KOPT-K1 (cell line): ENCODE data around the gene NOL6.
"Not testable (repeated sequence)": the region's sequence is repeated elsewhere in the genome, so short reads cannot be mapped to it uniquely, and the experiment has no call there.

Experiments
- H3K27ac ChIP-seq: fragments of 200-600 bp; sonication (generic); 2 replicates; pipeline ENCODE4 v1.5.1; 2016; ENCODE audit warnings: antibody characterized with exemption, mild to moderate bottlenecking, low read depth, low read length; ENCODE audit not compliant: poor library complexity, severe bottlenecking
- H3K36me3 ChIP-seq: fragments of 200-600 bp; sonication (generic); 2 replicates; pipeline ENCODE4 v1.5.1; 2017; ENCODE audit warnings: antibody characterized with exemption, mild to moderate bottlenecking, low read length, moderate library complexity; ENCODE audit not compliant: insufficient read depth
- H3K9me3 ChIP-seq: fragments of 200-600 bp; sonication (generic); 2 replicates; pipeline ENCODE4 v1.5.1; 2017; ENCODE audit warnings: antibody characterized with exemption, low read length, mild to moderate bottlenecking; ENCODE audit not compliant: insufficient read depth, poor library complexity, severe bottlenecking

Gene NOL6

GRCh38 chr9:33437205-33437604 lies 36.5 kb downstream of the NOL6 start:
- peaks cover 23% of the 10 kb centered on the region for H3K36me3 ChIP-seq
- no peaks in the 10 kb centered on the region for H3K9me3 ChIP-seq
- H3K27ac ChIP-seq, result no peak overlapping the region

GRCh38 chr9:33436445-33436844 lies 37.3 kb downstream of the NOL6 start:
- Histone ChIP-seq H3K27ac (no peak overlapping the region), H3K9me3 (no peaks in the 10 kb centered on the region), H3K36me3 (peaks cover 15% of the 10 kb centered on the region)

- peaks cover 11% of the 10 kb centered on the region; the same call in 1 of the 2 replicates for H3K36me3 ChIP-seq
- H3K9me3 ChIP-seq, result no peaks in the 10 kb centered on the region
- no peak overlapping the region for H3K27ac ChIP-seq
These were observed 37.9 kb downstream of the NOL6 start for GRCh38 chr9:33435821-33436277.

GRCh38 chr9:33434317-33435105 lies 39.2 kb downstream of the NOL6 start:
- H3K36me3 ChIP-seq, result no peaks in the 10 kb centered on the region
- no peaks in the 10 kb centered on the region for H3K9me3 ChIP-seq
- H3K27ac ChIP-seq, result no peak overlapping the region

- Histone ChIP-seq H3K27ac (no peak overlapping the region), H3K36me3 (no peaks in the 10 kb centered on the region), H3K9me3 (no peaks in the 10 kb centered on the region)
These were observed 39.9 kb downstream of the NOL6 start for GRCh38 chr9:33433871-33434270.

GRCh38 chr9:33431420-33431819 lies 42.3 kb downstream of the NOL6 start:
- Histone ChIP-seq H3K9me3 (no peaks in the 10 kb centered on the region), H3K36me3 (no peaks in the 10 kb centered on the region), H3K27ac (no peak overlapping the region)

GRCh38 chr9:33430942-33431341 lies 42.8 kb downstream of the NOL6 start:
- Histone ChIP-seq H3K27ac (no peak overlapping the region), H3K36me3 (no peaks in the 10 kb centered on the region), H3K9me3 (no peaks in the 10 kb centered on the region)

GRCh38 chr9:33429256-33429985 lies 44.3 kb downstream of the NOL6 start:
- H3K27ac ChIP-seq, result no peak overlapping the region
- no peaks in the 10 kb centered on the region for H3K9me3 ChIP-seq
- H3K36me3 ChIP-seq, result no peaks in the 10 kb centered on the region

GRCh38 chr9:33426843-33427293 lies 46.9 kb downstream of the NOL6 start:
- Histone ChIP-seq H3K27ac (no peak overlapping the region), H3K9me3 (no peaks in the 10 kb centered on the region), H3K36me3 (no peaks in the 10 kb centered on the region)

GRCh38 chr9:33425128-33425533 lies 48.6 kb downstream of the NOL6 start:
- no peaks in the 10 kb centered on the region for H3K9me3 ChIP-seq
- H3K36me3 ChIP-seq, result no peaks in the 10 kb centered on the region
- no peak overlapping the region for H3K27ac ChIP-seq

GRCh38 chr9:33424492-33424891 lies 49.2 kb downstream of the NOL6 start:
- not testable (repeated sequence) for H3K9me3 ChIP-seq, H3K27ac ChIP-seq, H3K36me3 ChIP-seq

GRCh38 chr9:33424043-33424442 lies 49.7 kb downstream of the NOL6 start:
- H3K9me3 ChIP-seq, H3K27ac ChIP-seq, H3K36me3 ChIP-seq: not testable (repeated sequence)

GRCh38 chr9:33419708-33420303 lies 53.9 kb downstream of the NOL6 start:
- Histone ChIP-seq H3K36me3 (no peaks in the 10 kb centered on the region), H3K27ac (no peak overlapping the region), H3K9me3 (no peaks in the 10 kb centered on the region)

GRCh38 chr9:33418090-33418489 lies 55.6 kb downstream of the NOL6 start:
- no peaks in the 10 kb centered on the region for H3K36me3 ChIP-seq
- no peak overlapping the region for H3K27ac ChIP-seq
- H3K9me3 ChIP-seq, result no peaks in the 10 kb centered on the region

GRCh38 chr9:33416996-33417395 lies 56.7 kb downstream of the NOL6 start:
- H3K9me3 ChIP-seq, result no peaks in the 10 kb centered on the region
- no peaks in the 10 kb centered on the region for H3K36me3 ChIP-seq
- no peak overlapping the region for H3K27ac ChIP-seq
